HEK293 (cell line): ENCODE results near the gene SF3B4.

Experiments used
- CTCF ChIA-PET: fragments of 350-600 bp; formaldehyde crosslinking; extraction: SDS; loops from one replicate; lab custom pipeline; 2021; ENCODE audit warnings: antibody characterized with exemption; lab: Yijun Ruan, JAX
- POLR2A ChIA-PET: fragments of 300-600 bp; formaldehyde crosslinking; extraction: SDS; loops from one replicate; lab custom pipeline; 2020; ENCODE audit warnings: antibody characterized with exemption, inconsistent platforms; lab: Yijun Ruan, JAX
- H3K27ac ChIP-seq: fragments of 200-500 bp; sonication (Bioruptor generic); 2 replicates; pipeline ENCODE4 v1.5.1; 2014; ENCODE audit warnings: low read depth, low read length, control low read depth, inconsistent platforms; ENCODE audit errors: extremely low read depth
- H3K36me3 ChIP-seq, 2 experiments: fragments of 200-500 bp in 1 of 2; sonication (Bioruptor generic) in 1 of 2; 1 replicate in 1 of 2; 2 replicates in 1 of 2; pipeline ENCODE4 v1.5.1; 2014 to 2017; ENCODE audit warnings: inconsistent platforms in 2 of 2, low read length in 2 of 2; ENCODE audit not compliant: control insufficient read depth in 2 of 2, insufficient read depth in 1 of 2
- H3K4me1 ChIP-seq: fragments of 200-500 bp; sonication (Bioruptor generic); 2 replicates; pipeline ENCODE4 v1.5.1; 2014; ENCODE audit warnings: mild to moderate bottlenecking, low read length, inconsistent platforms; ENCODE audit not compliant: control insufficient read depth, insufficient read depth
- H3K4me3 ChIP-seq: 2 replicates; pipeline ENCODE4 v1.5.1; 2011; ENCODE audit warnings: low read depth, mild to moderate bottlenecking, control low read depth, low read length, moderate library complexity
- H3K9me3 ChIP-seq: fragments of 200-500 bp; sonication (Bioruptor generic); 2 replicates; pipeline ENCODE4 v1.5.1; 2014; ENCODE audit warnings: low read depth, low read length, inconsistent platforms; ENCODE audit not compliant: control insufficient read depth, insufficient read depth
- GFI1B ChIP-seq: fragments of 450-650 bp; formaldehyde crosslinking; IDR thresholded peaks from 2 replicates; pipeline ENCODE4 v1.5.1; 2016; ENCODE audit warnings: missing biosample characterization, missing genetic modification characterization
- GLIS1 ChIP-seq: fragments of 450-650 bp; formaldehyde crosslinking; IDR thresholded peaks from 2 replicates; pipeline ENCODE4 v1.5.1; 2016; ENCODE audit warnings: missing biosample characterization, missing genetic modification characterization
- KLF10 ChIP-seq: fragments of 450-650 bp; IDR thresholded peaks from 2 replicates; pipeline ENCODE4 v1.5.1; 2018; ENCODE audit warnings: missing biosample characterization, mild to moderate bottlenecking, missing genetic modification characterization
- MZF1 ChIP-seq: fragments of 450-650 bp; formaldehyde crosslinking; IDR thresholded peaks from 2 replicates; pipeline ENCODE4 v1.5.1; 2017; ENCODE audit warnings: missing biosample characterization, missing genetic modification characterization, borderline replicate concordance
- REPIN1 ChIP-seq: fragments of 450-650 bp; formaldehyde crosslinking; IDR thresholded peaks from 2 replicates; pipeline ENCODE4 v1.5.1; 2017; ENCODE audit warnings: missing biosample characterization, missing genetic modification characterization, low read depth
- SP2 ChIP-seq: fragments of 450-650 bp; formaldehyde crosslinking; IDR thresholded peaks from 2 replicates; pipeline ENCODE4 v1.5.1; 2016; ENCODE audit warnings: missing biosample characterization, missing genetic modification characterization
- ZNF202 ChIP-seq: fragments of 450-650 bp; formaldehyde crosslinking; IDR thresholded peaks from 2 replicates; pipeline ENCODE4 v1.5.1; 2016; ENCODE audit warnings: missing biosample characterization, missing genetic modification characterization, borderline replicate concordance
- ZNF404 ChIP-seq: fragments of 450-650 bp; formaldehyde crosslinking; IDR thresholded peaks from 2 replicates; pipeline ENCODE4 v1.5.1; 2017; ENCODE audit warnings: missing biosample characterization, missing genetic modification characterization
- ZNF544 ChIP-seq: fragments of 450-650 bp; formaldehyde crosslinking; IDR thresholded peaks from 2 replicates; pipeline ENCODE4 v1.5.0; 2017; ENCODE audit warnings: missing biosample characterization, missing genetic modification characterization
- ZNF555 ChIP-seq: fragments of 450-650 bp; formaldehyde crosslinking; conservative IDR thresholded peaks from 2 replicates; pipeline ENCODE4 v1.5.1; 2017; ENCODE audit warnings: missing biosample characterization, mild to moderate bottlenecking, missing genetic modification characterization, inconsistent platforms
- ZNF600 ChIP-seq: fragments of 450-650 bp; formaldehyde crosslinking; IDR thresholded peaks from 2 replicates; pipeline ENCODE4 v1.5.1; 2016; ENCODE audit warnings: missing biosample characterization, missing genetic modification characterization
- ZNF654 ChIP-seq: fragments of 450-650 bp; formaldehyde crosslinking; IDR thresholded peaks from 2 replicates; pipeline ENCODE4 v1.5.1; 2016; ENCODE audit warnings: low read depth, missing biosample characterization, missing genetic modification characterization
- TF ChIP-seq, protein P1 (sequence below): fragments of 450-650 bp; formaldehyde crosslinking; IDR thresholded peaks from 2 replicates; pipeline ENCODE4 v1.5.1; 2016; ENCODE audit warnings: missing biosample characterization, missing genetic modification characterization, low read depth
- TF ChIP-seq, protein P2 (sequence below): fragments of 450-650 bp; formaldehyde crosslinking; IDR thresholded peaks from 2 replicates; pipeline ENCODE4 v1.5.1; 2016; ENCODE audit warnings: missing biosample characterization, missing genetic modification characterization
- TF ChIP-seq, protein P3 (sequence below): fragments of 450-650 bp; formaldehyde crosslinking; IDR thresholded peaks from 2 replicates; pipeline ENCODE4 v1.5.1; 2016; ENCODE audit warnings: missing biosample characterization, missing genetic modification characterization
- TF ChIP-seq, protein P4 (sequence below): fragments of 450-650 bp; formaldehyde crosslinking; IDR thresholded peaks from 2 replicates; pipeline ENCODE4 v1.5.1; 2016; ENCODE audit warnings: missing biosample characterization, missing genetic modification characterization

SF3B4 gene

DNA sequence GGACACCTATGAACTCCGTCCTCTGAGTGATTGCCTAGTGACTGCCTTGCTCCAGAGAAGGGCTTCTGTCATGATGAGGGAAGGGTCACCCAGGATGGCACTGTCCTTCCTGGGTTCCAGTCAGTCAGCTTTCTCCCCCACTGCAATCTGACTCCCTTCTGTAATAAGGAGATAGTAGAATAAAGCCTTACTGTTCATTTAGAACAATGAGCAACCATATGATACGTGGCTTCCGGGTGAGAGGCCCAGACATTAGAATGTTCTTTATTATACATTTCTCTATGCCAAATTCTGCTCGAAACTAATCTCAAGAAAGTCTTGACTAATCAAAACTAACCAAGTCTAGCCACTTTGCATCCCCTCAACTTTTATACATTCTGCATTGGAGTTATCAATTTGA is 17.6 kb upstream of the SF3B4 start (continued):
- TF ChIP-seq GFI1B (tag by site-specific recombination) = no peak
- no peak for TF ChIP-seq ZNF544 (tag by site-specific recombination)
- TF ChIP-seq, protein P1, sequence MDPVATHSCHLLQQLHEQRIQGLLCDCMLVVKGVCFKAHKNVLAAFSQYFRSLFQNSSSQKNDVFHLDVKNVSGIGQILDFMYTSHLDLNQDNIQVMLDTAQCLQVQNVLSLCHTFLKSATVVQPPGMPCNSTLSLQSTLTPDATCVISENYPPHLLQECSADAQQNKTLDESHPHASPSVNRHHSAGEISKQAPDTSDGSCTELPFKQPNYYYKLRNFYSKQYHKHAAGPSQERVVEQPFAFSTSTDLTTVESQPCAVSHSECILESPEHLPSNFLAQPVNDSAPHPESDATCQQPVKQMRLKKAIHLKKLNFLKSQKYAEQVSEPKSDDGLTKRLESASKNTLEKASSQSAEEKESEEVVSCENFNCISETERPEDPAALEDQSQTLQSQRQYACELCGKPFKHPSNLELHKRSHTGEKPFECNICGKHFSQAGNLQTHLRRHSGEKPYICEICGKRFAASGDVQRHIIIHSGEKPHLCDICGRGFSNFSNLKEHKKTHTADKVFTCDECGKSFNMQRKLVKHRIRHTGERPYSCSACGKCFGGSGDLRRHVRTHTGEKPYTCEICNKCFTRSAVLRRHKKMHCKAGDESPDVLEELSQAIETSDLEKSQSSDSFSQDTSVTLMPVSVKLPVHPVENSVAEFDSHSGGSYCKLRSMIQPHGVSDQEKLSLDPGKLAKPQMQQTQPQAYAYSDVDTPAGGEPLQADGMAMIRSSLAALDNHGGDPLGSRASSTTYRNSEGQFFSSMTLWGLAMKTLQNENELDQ (tag by site-specific recombination) = no peak
- TF ChIP-seq, protein P2, sequence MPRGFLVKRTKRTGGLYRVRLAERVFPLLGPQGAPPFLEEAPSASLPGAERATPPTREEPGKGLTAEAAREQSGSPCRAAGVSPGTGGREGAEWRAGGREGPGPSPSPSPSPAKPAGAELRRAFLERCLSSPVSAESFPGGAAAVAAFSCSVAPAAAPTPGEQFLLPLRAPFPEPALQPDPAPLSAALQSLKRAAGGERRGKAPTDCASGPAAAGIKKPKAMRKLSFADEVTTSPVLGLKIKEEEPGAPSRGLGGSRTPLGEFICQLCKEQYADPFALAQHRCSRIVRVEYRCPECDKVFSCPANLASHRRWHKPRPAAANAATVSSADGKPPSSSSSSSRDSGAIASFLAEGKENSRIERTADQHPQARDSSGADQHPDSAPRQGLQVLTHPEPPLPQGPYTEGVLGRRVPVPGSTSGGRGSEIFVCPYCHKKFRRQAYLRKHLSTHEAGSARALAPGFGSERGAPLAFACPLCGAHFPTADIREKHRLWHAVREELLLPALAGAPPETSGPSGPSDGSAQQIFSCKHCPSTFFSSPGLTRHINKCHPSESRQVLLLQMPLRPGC (tag by site-specific recombination) = no peak
- TF ChIP-seq MZF1 (tag by site-specific recombination) = no peak

DNA sequence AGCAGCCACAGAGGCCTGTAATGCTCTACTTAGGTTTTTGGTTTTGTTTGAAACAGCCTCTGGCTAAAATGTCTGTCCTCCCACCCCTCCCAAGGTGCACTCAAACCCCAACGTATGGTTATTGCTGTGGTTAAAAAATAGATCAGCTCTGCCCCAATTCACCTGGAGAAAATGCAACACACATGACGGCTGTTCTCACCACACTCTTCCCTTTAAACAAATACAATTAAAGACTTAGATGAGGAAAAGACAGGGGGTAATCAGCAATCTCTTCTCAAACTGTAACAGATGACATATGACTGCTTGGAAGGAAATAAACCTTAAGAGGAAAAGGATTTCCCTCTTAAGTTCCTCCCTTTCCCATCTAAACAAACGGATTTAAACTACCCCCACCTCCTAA is 15.3 kb upstream of the SF3B4 start:
- Histone ChIP-seq H3K27ac (no peak overlapping the region), H3K4me1 (peaks cover 1% of the 10 kb centered on the region; the same call in 1 of the 2 replicates)
- TF ChIP-seq ZNF654 (no peak), ZNF404 (tag by site-specific recombination) (no peak), ZNF202 (tag by site-specific recombination) (no peak), REPIN1 (no peak), SP2 (peak; percentile 11; the same call in 1 of the 2 replicates), ZNF555 (tag by site-specific recombination) (no peak), ZNF600 (tag by site-specific recombination) (no peak), KLF10 (no peak), GLIS1 (tag by site-specific recombination) (no peak)
- TF ChIP-seq, protein P3, sequence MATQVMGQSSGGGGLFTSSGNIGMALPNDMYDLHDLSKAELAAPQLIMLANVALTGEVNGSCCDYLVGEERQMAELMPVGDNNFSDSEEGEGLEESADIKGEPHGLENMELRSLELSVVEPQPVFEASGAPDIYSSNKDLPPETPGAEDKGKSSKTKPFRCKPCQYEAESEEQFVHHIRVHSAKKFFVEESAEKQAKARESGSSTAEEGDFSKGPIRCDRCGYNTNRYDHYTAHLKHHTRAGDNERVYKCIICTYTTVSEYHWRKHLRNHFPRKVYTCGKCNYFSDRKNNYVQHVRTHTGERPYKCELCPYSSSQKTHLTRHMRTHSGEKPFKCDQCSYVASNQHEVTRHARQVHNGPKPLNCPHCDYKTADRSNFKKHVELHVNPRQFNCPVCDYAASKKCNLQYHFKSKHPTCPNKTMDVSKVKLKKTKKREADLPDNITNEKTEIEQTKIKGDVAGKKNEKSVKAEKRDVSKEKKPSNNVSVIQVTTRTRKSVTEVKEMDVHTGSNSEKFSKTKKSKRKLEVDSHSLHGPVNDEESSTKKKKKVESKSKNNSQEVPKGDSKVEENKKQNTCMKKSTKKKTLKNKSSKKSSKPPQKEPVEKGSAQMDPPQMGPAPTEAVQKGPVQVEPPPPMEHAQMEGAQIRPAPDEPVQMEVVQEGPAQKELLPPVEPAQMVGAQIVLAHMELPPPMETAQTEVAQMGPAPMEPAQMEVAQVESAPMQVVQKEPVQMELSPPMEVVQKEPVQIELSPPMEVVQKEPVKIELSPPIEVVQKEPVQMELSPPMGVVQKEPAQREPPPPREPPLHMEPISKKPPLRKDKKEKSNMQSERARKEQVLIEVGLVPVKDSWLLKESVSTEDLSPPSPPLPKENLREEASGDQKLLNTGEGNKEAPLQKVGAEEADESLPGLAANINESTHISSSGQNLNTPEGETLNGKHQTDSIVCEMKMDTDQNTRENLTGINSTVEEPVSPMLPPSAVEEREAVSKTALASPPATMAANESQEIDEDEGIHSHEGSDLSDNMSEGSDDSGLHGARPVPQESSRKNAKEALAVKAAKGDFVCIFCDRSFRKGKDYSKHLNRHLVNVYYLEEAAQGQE = no peak
- TF ChIP-seq, protein P4, sequence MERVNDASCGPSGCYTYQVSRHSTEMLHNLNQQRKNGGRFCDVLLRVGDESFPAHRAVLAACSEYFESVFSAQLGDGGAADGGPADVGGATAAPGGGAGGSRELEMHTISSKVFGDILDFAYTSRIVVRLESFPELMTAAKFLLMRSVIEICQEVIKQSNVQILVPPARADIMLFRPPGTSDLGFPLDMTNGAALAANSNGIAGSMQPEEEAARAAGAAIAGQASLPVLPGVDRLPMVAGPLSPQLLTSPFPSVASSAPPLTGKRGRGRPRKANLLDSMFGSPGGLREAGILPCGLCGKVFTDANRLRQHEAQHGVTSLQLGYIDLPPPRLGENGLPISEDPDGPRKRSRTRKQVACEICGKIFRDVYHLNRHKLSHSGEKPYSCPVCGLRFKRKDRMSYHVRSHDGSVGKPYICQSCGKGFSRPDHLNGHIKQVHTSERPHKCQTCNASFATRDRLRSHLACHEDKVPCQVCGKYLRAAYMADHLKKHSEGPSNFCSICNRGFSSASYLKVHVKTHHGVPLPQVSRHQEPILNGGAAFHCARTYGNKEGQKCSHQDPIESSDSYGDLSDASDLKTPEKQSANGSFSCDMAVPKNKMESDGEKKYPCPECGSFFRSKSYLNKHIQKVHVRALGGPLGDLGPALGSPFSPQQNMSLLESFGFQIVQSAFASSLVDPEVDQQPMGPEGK (tag by site-specific recombination) = 0 out of 2 replicates have a peak, but pooled peaks have one; percentile 8
- TF ChIP-seq, all 188 proteins: peak for 2
- Histone ChIP-seq H3K4me3 (no peak overlapping the region), H3K9me3 (no peaks in the 10 kb centered on the region), H3K36me3 (peaks cover 2 to 36% of the 10 kb centered on the region in 2 experiments; a peak in 2 of 3 replicates)
- CTCF ChIA-PET = interaction anchor here (1.1 to 1.6 kb wide), 2 partner anchors 55 to 161 kb away, joined by 4 to 7 read pairs; a partner anchor contains a TSS
- POLR2A ChIA-PET = interaction anchor here (0.7 to 1.3 kb wide), 2 partner anchors 9 to 56 kb away, joined by 4 to 8 read pairs; a partner anchor contains a TSS
